Measurements from ENCODE around the gene NHLRC4. TPM values are rescaled to one million over a fixed set of nuclear protein-coding genes. Genes with fewer than 3 reads are reported as not detected.

NHLRC4 gene
- total and polyA plus RNA-seq, 2 of the 13 experiments (the other 11 are each of a cell fraction or from before 2014, with no cell fraction given), result 0.40 to 0.59 TPM

DNA sequence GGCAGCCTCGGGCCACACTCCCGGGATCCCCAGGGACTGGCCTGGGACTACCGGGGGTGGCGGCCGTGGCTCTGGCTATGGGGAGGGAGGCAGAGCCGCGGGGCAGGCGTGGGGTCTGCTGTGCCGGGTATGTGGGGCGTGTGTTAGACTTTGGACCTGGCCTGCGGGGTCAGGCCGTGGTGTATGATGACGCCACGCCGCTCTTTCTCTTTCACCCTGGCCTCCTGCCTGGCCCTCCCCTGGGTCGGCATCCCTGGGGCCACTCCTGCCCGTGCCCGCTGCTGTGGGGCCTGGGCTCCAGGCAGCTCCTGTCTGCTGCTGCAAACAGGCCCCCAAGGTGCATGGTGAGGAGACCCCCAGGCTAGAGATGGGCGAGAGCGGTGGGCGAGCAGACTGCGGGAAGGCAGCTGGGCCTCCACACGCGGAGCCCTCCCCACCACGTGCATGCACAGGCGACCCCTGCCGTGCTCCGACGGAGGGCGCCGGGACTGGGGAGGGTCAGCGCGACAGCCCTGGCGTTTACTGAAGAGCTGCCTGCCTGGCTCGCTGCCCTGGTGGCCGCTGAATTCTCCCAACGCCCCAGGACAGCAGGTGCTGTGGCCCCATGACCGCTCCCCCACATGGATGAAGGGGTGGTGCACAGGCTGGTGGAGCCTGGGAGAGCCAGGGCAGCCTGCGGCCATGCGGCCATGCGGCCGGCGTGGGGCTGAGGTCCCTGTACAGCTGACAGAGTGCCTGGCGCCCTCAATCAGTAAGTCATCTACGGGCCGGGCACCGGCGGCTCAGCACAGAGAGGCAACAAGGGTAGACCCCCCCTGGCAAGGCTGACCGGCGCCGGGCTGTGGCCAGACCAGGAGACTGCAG lies 23.3 kb upstream of the NHLRC4 start (continued):
- TF ChIP-seq, protein P1, sequence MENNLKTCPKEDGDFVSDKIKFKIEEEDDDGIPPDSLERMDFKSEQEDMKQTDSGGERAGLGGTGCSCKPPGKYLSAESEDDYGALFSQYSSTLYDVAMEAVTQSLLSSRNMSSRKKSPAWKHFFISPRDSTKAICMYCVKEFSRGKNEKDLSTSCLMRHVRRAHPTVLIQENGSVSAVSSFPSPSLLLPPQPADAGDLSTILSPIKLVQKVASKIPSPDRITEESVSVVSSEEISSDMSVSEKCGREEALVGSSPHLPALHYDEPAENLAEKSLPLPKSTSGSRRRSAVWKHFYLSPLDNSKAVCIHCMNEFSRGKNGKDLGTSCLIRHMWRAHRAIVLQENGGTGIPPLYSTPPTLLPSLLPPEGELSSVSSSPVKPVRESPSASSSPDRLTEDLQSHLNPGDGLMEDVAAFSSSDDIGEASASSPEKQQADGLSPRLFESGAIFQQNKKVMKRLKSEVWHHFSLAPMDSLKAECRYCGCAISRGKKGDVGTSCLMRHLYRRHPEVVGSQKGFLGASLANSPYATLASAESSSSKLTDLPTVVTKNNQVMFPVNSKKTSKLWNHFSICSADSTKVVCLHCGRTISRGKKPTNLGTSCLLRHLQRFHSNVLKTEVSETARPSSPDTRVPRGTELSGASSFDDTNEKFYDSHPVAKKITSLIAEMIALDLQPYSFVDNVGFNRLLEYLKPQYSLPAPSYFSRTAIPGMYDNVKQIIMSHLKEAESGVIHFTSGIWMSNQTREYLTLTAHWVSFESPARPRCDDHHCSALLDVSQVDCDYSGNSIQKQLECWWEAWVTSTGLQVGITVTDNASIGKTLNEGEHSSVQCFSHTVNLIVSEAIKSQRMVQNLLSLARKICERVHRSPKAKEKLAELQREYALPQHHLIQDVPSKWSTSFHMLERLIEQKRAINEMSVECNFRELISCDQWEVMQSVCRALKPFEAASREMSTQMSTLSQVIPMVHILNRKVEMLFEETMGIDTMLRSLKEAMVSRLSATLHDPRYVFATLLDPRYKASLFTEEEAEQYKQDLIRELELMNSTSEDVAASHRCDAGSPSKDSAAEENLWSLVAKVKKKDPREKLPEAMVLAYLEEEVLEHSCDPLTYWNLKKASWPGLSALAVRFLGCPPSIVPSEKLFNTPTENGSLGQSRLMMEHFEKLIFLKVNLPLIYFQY (CRISPR knock-in tag; IDR thresholded peaks at IDR 0.05; ENCODE audit: borderline replicate concordance), result no peak
- peak; percentile 40; the same call in 1 of the 2 replicates for TF ChIP-seq KDM6A (CRISPR knock-in tag; IDR thresholded peaks at IDR 0.05; ENCODE audit: low read depth)
- no peak; the same call in 1 of the 2 replicates for TF ChIP-seq ZSCAN9 (CRISPR knock-in tag; IDR thresholded peaks at IDR 0.05; ENCODE audit: borderline replicate concordance)
- TF ChIP-seq, protein P2, sequence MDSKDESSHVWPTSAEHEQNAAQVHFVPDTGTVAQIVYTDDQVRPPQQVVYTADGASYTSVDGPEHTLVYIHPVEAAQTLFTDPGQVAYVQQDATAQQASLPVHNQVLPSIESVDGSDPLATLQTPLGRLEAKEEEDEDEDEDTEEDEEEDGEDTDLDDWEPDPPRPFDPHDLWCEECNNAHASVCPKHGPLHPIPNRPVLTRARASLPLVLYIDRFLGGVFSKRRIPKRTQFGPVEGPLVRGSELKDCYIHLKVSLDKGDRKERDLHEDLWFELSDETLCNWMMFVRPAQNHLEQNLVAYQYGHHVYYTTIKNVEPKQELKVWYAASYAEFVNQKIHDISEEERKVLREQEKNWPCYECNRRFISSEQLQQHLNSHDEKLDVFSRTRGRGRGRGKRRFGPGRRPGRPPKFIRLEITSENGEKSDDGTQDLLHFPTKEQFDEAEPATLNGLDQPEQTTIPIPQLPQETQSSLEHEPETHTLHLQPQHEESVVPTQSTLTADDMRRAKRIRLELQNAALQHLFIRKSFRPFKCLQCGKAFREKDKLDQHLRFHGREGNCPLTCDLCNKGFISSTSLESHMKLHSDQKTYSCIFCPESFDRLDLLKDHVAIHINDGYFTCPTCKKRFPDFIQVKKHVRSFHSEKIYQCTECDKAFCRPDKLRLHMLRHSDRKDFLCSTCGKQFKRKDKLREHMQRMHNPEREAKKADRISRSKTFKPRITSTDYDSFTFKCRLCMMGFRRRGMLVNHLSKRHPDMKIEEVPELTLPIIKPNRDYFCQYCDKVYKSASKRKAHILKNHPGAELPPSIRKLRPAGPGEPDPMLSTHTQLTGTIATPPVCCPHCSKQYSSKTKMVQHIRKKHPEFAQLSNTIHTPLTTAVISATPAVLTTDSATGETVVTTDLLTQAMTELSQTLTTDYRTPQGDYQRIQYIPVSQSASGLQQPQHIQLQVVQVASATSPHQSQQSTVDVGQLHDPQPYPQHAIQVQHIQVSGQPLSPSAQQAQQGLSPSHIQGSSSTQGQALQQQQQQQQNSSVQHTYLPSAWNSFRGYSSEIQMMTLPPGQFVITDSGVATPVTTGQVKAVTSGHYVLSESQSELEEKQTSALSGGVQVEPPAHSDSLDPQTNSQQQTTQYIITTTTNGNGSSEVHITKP (CRISPR knock-in tag; IDR thresholded peaks at IDR 0.05; ENCODE audit: low read depth), result no peak
- peak; percentile 43; the same call in 1 of the 2 replicates for TF ChIP-seq FOXJ3 (CRISPR knock-in tag; IDR thresholded peaks at IDR 0.05; ENCODE audit: borderline replicate concordance)
- TF ChIP-seq, protein P3, sequence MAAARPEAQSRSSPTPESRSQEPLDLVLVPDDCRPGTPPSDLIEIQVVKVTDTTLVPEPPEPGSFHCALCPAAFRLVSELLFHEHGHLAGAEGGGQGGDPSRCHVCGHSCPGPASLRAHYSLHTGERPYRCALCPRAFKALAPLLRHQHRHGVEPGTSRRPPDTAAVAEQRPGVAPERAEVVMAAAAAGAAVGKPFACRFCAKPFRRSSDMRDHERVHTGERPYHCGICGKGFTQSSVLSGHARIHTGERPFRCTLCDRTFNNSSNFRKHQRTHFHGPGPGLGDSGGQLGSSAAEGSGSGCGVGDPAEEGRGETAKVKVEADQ (CRISPR knock-in tag; IDR thresholded peaks at IDR 0.05; ENCODE audit: borderline replicate concordance), result no peak
- TF ChIP-seq TBX3 (IDR thresholded peaks at IDR 0.05; ENCODE audit: borderline replicate concordance), result no peak
- no peak for TF ChIP-seq ZNF205 (CRISPR knock-in tag; IDR thresholded peaks at IDR 0.05)
- TF ChIP-seq ZNF724P (CRISPR knock-in tag; IDR thresholded peaks at IDR 0.05; ENCODE audit: borderline replicate concordance), result peak; percentile 33; the same call in 1 of the 2 replicates
- TF ChIP-seq, protein P4, sequence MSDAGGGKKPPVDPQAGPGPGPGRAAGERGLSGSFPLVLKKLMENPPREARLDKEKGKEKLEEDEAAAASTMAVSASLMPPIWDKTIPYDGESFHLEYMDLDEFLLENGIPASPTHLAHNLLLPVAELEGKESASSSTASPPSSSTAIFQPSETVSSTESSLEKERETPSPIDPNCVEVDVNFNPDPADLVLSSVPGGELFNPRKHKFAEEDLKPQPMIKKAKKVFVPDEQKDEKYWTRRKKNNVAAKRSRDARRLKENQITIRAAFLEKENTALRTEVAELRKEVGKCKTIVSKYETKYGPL (CRISPR knock-in tag; IDR thresholded peaks at IDR 0.05), result no peak
- no peak for TF ChIP-seq TP53 (CRISPR knock-in tag; conservative IDR thresholded peaks at IDR 0.05)
- no peak for TF ChIP-seq GABPA (IDR thresholded peaks at IDR 0.05; ENCODE audit: low read depth, low read length)
- no peak for TF ChIP-seq GABPA (CRISPR knock-in tag; IDR thresholded peaks at IDR 0.05; ENCODE audit: low read depth)
- no peak for TF ChIP-seq MBNL3 (CRISPR knock-in tag; conservative IDR thresholded peaks at IDR 0.05)
- 0 out of 2 replicates have a peak, but pooled peaks have one; percentile 20 for TF ChIP-seq ZNF160 (CRISPR knock-in tag; IDR thresholded peaks at IDR 0.05)
- TF ChIP-seq, protein P5, sequence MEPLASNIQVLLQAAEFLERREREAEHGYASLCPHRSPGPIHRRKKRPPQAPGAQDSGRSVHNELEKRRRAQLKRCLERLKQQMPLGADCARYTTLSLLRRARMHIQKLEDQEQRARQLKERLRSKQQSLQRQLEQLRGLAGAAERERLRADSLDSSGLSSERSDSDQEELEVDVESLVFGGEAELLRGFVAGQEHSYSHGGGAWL (CRISPR knock-in tag; IDR thresholded peaks at IDR 0.05), result no peak
- TF ChIP-seq CBX5 (CRISPR knock-in tag; IDR thresholded peaks at IDR 0.05; ENCODE audit: borderline replicate concordance), result 0 out of 2 replicates have a peak, but pooled peaks have one; percentile 16
- TF ChIP-seq ZFP36L1 (CRISPR knock-in tag; IDR thresholded peaks at IDR 0.05), result no peak
